Vagina (tissue), 2 donors: ENCODE measurements around the gene SLC66A2. TPM values are rescaled to one million over a fixed set of nuclear protein-coding genes. Genes with fewer than 3 reads are reported as not detected.
A peak's percentile ranks its signal among the peaks of the same experiment; 100 is the strongest.

Experiments
- DNase-seq, 2 donors: peaks; one replicate each; pipeline ENCODE4 v3.0.0-alpha.2; 2017; ENCODE audit errors: extremely low spot score in 2 of 2
- H3K27ac ChIP-seq: fragments of 200-600 bp; sonication (generic); one replicate; pipeline ENCODE4 v1.5.1; 2019
- H3K27me3 ChIP-seq: fragments of 200-600 bp; sonication (generic); one replicate; pipeline ENCODE4 v1.5.1; 2019
- H3K36me3 ChIP-seq, 2 donors: fragments of 200-600 bp; sonication (generic); one replicate each; pipeline ENCODE4 v1.5.1; 2017 to 2019
- H3K4me1 ChIP-seq: fragments of 200-600 bp; sonication (generic); one replicate; pipeline ENCODE4 v1.5.1; 2019
- H3K4me3 ChIP-seq, 2 donors: fragments of 200-600 bp; sonication (generic); 1 replicate in 1 of 2; 2 replicates in 1 of 2; pipeline ENCODE4 v1.5.1; 2016 to 2019
- H3K9me3 ChIP-seq: fragments of 200-600 bp; sonication (generic); one replicate; pipeline ENCODE4 v1.5.1; 2019
- POLR2A ChIP-seq, 2 donors: fragments of 450-650 bp; IDR thresholded peaks; one replicate each; pipeline ENCODE4 v1.6.1; 2017; ENCODE audit warnings: antibody characterized with exemption in 2 of 2, mild to moderate bottlenecking in 2 of 2, moderate library complexity in 2 of 2
- POLR2AphosphoS5 ChIP-seq, 2 donors: sonication (generic); formaldehyde crosslinking; IDR thresholded peaks; one replicate each; pipeline ENCODE4 v1.9.0; 2017; ENCODE audit warnings: antibody characterized with exemption in 2 of 2, mild to moderate bottlenecking in 2 of 2, low read depth in 1 of 2; ENCODE audit not compliant: insufficient read depth in 1 of 2
- intact Hi-C: fragments of 100-400 bp; cut with DNase I; formaldehyde crosslinking; loops from one replicate; pipeline ENCODE4 v1.15.1; 2023
- total RNA-seq: library from RNA; depleted of rRNA; stranded (reverse); fragments of >200 nt; gene quantifications from one replicate; pipeline ENCODE4 v1.2.3, GENCODE V29; 2016
- TF ChIP-seq, protein P1 (sequence below), 3 experiments: fragments of 450-650 bp in 2 of 3; fragments of 200-600 bp in 1 of 3; sonication (generic) in 1 of 3; IDR thresholded peaks; one replicate each; pipeline ENCODE4 v1.5.1; 2017 to 2019; ENCODE audit warnings: antibody characterized with exemption in 3 of 3, mild to moderate bottlenecking in 2 of 3, moderate library complexity in 2 of 3

Gene SLC66A2
- total RNA-seq, 1 donor from 2014 or later: 32.2 TPM

- no peaks in the 10 kb centered on the region for H3K27me3 ChIP-seq
- H3K4me1 ChIP-seq: peaks cover 12% of the 10 kb centered on the region
- no peak overlapping the region for H3K4me3 ChIP-seq
- H3K36me3 ChIP-seq: no peaks in the 10 kb centered on the region
- DNase-seq: no peak
- H3K27ac ChIP-seq: peak overlapping the region; percentile 27
- TF ChIP-seq POLR2A (IDR thresholded peaks at IDR 0.05) (no peak), POLR2AphosphoS5 (IDR thresholded peaks at IDR 0.05; ENCODE audit: insufficient read depth in 1 of 2, low read depth in 1 of 2) (no peak)
- TF ChIP-seq, protein P1, sequence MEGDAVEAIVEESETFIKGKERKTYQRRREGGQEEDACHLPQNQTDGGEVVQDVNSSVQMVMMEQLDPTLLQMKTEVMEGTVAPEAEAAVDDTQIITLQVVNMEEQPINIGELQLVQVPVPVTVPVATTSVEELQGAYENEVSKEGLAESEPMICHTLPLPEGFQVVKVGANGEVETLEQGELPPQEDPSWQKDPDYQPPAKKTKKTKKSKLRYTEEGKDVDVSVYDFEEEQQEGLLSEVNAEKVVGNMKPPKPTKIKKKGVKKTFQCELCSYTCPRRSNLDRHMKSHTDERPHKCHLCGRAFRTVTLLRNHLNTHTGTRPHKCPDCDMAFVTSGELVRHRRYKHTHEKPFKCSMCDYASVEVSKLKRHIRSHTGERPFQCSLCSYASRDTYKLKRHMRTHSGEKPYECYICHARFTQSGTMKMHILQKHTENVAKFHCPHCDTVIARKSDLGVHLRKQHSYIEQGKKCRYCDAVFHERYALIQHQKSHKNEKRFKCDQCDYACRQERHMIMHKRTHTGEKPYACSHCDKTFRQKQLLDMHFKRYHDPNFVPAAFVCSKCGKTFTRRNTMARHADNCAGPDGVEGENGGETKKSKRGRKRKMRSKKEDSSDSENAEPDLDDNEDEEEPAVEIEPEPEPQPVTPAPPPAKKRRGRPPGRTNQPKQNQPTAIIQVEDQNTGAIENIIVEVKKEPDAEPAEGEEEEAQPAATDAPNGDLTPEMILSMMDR (IDR thresholded peaks at IDR 0.05): no peak
- H3K9me3 ChIP-seq: no peaks in the 10 kb centered on the region
- intact Hi-C loops: no loop called here
These were observed 4.0 kb upstream of the SLC66A2 start for GRCh38 chr18:79955302-79956075.

DNA sequence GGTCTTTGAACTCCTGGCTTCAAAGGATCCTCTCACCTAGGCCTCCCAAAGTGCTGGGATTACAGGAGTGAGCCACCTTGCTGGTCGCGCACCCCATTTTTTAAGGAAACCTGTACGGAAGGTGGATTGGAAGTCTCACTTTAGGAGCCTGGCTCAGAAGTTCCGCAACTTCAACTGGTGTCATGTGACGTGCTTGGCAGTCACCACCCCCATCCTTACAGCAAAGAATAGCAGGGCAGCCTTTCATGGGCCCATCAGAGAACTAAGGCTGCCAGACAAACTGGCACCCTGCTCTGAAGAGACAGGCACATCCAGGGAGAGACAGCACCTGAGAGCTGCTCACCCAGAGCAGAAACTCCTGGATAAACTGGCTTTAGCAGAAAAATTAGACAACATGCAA, 3.3 kb upstream of the SLC66A2 start:
- Histone ChIP-seq H3K36me3 (no peaks in the 10 kb centered on the region), H3K27me3 (no peaks in the 10 kb centered on the region), H3K4me1 (peaks cover 19% of the 10 kb centered on the region)

GRCh38 chr18:79953971-79954651, 2.7 kb upstream of the SLC66A2 start:
- H3K27me3 ChIP-seq: no peaks in the 10 kb centered on the region
- TF ChIP-seq, protein P1 (IDR thresholded peaks at IDR 0.05): no peak
- H3K36me3 ChIP-seq: no peaks in the 10 kb centered on the region
- no peak overlapping the region for H3K4me3 ChIP-seq
- DNase-seq: peak in 1 of 2 donors; percentile 82
- peaks cover 26% of the 10 kb centered on the region for H3K4me1 ChIP-seq
- H3K9me3 ChIP-seq: no peaks in the 10 kb centered on the region
- intact Hi-C loops: no loop called here
- H3K27ac ChIP-seq: no peak overlapping the region

More for the DNA sequence above, 3.3 kb upstream of the SLC66A2 start:
- Histone ChIP-seq H3K9me3 (no peaks in the 10 kb centered on the region), H3K4me3 (no peak overlapping the region), H3K27ac (no peak overlapping the region)
- DNase-seq: peak in 1 of 2 donors; percentile 79
- intact Hi-C loops: no loop called here
- no peak for TF ChIP-seq POLR2A (IDR thresholded peaks at IDR 0.05)
- TF ChIP-seq, protein P1 (IDR thresholded peaks at IDR 0.05): no peak
- TF ChIP-seq POLR2AphosphoS5 (IDR thresholded peaks at IDR 0.05; ENCODE audit: insufficient read depth in 1 of 2, low read depth in 1 of 2): no peak

GRCh38 chr18:79952996-79953559, 1.6 kb upstream of the SLC66A2 start:
- Histone ChIP-seq H3K9me3 (no peaks in the 10 kb centered on the region), H3K27me3 (no peaks in the 10 kb centered on the region), H3K4me1 (peaks cover 36% of the 10 kb centered on the region), H3K27ac (no peak overlapping the region), H3K36me3 (no peaks in the 10 kb centered on the region), H3K4me3 (peak overlapping the region in 1 of 2 donors; percentile 89)
- peak in 1 of 2 donors; percentile 93 for DNase-seq
- TF ChIP-seq, protein P1 (IDR thresholded peaks at IDR 0.05): no peak
- TF ChIP-seq POLR2A (IDR thresholded peaks at IDR 0.05) (no peak), POLR2AphosphoS5 (IDR thresholded peaks at IDR 0.05; ENCODE audit: insufficient read depth in 1 of 2, low read depth in 1 of 2) (no peak)
- intact Hi-C loops: no loop called here
